HL-60 (cell line): ENCODE results near the gene REC114.

ENCODE experiments used
- TF ChIP-seq, protein P1 (sequence below): IDR thresholded peaks from one replicate; pipeline ENCODE4 v1.5.1; 2011; ENCODE audit warnings: low read length, control low read depth, inconsistent platforms; ENCODE audit not compliant: insufficient read depth
- TF ChIP-seq, protein P2 (sequence below): IDR thresholded peaks from 2 replicates; pipeline ENCODE4 v1.6.1; 2012; ENCODE audit warnings: low read depth; ENCODE audit not compliant: insufficient replicate concordance

DNA sequence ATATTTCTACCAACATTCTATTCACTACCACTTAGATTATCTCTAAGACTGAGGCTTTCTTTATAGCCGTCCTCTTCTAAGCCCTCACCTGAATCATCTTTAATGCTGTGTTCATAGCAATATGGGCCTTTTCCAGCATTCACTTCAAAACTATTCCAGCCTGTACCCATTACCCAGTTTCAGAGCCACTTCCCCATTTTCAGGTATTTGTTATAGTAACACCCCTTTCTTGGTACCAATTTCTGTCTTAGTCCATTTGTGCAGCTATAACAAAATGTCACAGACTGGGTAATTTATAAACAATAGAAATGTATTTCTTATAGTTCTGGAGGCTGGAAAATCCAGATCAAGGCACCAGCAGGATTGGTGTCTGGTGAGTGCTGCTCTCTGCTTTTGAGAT, 45.7 kb downstream of the REC114 start:
- TF ChIP-seq, protein P1, sequence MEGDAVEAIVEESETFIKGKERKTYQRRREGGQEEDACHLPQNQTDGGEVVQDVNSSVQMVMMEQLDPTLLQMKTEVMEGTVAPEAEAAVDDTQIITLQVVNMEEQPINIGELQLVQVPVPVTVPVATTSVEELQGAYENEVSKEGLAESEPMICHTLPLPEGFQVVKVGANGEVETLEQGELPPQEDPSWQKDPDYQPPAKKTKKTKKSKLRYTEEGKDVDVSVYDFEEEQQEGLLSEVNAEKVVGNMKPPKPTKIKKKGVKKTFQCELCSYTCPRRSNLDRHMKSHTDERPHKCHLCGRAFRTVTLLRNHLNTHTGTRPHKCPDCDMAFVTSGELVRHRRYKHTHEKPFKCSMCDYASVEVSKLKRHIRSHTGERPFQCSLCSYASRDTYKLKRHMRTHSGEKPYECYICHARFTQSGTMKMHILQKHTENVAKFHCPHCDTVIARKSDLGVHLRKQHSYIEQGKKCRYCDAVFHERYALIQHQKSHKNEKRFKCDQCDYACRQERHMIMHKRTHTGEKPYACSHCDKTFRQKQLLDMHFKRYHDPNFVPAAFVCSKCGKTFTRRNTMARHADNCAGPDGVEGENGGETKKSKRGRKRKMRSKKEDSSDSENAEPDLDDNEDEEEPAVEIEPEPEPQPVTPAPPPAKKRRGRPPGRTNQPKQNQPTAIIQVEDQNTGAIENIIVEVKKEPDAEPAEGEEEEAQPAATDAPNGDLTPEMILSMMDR: no peak
- TF ChIP-seq, protein P2, sequence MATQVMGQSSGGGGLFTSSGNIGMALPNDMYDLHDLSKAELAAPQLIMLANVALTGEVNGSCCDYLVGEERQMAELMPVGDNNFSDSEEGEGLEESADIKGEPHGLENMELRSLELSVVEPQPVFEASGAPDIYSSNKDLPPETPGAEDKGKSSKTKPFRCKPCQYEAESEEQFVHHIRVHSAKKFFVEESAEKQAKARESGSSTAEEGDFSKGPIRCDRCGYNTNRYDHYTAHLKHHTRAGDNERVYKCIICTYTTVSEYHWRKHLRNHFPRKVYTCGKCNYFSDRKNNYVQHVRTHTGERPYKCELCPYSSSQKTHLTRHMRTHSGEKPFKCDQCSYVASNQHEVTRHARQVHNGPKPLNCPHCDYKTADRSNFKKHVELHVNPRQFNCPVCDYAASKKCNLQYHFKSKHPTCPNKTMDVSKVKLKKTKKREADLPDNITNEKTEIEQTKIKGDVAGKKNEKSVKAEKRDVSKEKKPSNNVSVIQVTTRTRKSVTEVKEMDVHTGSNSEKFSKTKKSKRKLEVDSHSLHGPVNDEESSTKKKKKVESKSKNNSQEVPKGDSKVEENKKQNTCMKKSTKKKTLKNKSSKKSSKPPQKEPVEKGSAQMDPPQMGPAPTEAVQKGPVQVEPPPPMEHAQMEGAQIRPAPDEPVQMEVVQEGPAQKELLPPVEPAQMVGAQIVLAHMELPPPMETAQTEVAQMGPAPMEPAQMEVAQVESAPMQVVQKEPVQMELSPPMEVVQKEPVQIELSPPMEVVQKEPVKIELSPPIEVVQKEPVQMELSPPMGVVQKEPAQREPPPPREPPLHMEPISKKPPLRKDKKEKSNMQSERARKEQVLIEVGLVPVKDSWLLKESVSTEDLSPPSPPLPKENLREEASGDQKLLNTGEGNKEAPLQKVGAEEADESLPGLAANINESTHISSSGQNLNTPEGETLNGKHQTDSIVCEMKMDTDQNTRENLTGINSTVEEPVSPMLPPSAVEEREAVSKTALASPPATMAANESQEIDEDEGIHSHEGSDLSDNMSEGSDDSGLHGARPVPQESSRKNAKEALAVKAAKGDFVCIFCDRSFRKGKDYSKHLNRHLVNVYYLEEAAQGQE: no peak
